Adipose tissue (tissue), 3 donors: Measurements from ENCODE around the gene KLC1. TPM values are rescaled to one million over a fixed set of nuclear protein-coding genes. Genes with fewer than 3 reads are reported as not detected.

Experiments used
- H3K27ac ChIP-seq: one replicate; pipeline ENCODE4 v1.5.1; 2013; ENCODE audit warnings: low read depth, low read length
- WGBS, 3 donors: extraction: QIAGEN DNeasy Blood & Tissue Kit; methylation state at CpG; one replicate each; pipeline ENCODE4 v1.1.7; 2013; 5-methylcytosine and 5-hydroxymethylcytosine counted together
- polyA plus RNA-seq, 3 donors: library from polyadenylated mRNA; stranded (reverse); fragments of 200-250 nt; gene quantifications; one replicate each; pipeline ENCODE4 v1.2.3, GENCODE V29; 2013
- donor health status: healthy with polysubstance abuse.
- donor health status: Bipolar disorder and iron deficiency.
- donor health status: healthy.

Gene KLC1
- polyA plus RNA-seq, 3 donors: 39.3 to 104 (median 92.0) TPM

- 78 to 82% (median 81%) methylated on average over 10 to 14 of the region's 14 CpGs for WGBS, 3 donors
- H3K27ac ChIP-seq: no peak overlapping the region
Measured at GRCh38 chr14:103697603-103698379, 68.8 kb downstream of the KLC1 start.

GRCh38 chr14:103698380-103699260, 69.6 kb downstream of the KLC1 start:
- H3K27ac ChIP-seq: no peak overlapping the region
- 62 to 84% (median 83%) methylated on average over 27 to 33 of the region's 33 CpGs for WGBS, 3 donors

DNA sequence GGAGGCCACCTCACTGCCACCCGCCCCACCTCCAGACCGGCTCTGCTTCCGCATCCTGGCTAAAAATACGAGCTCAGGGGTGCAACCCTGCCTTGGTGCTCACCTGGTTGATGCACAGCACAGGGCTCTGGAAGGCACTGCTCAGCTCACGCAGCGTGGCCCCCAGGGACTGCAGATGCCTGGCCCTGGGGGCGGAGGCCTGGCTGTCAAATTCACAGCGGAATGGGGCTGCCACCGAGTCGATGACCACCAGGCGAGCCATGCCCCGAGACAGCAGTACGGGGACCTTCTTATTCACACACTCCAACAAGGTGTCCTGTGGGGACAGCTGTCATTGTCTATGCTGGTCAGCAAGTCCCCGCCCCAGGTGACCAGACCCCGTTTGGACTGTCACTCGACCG, 70.2 kb downstream of the KLC1 start:
- 90 to 97% (median 92%) methylated on average over 15 to 17 of the region's 17 CpGs for WGBS, 3 donors
- H3K27ac ChIP-seq: no peak overlapping the region

DNA sequence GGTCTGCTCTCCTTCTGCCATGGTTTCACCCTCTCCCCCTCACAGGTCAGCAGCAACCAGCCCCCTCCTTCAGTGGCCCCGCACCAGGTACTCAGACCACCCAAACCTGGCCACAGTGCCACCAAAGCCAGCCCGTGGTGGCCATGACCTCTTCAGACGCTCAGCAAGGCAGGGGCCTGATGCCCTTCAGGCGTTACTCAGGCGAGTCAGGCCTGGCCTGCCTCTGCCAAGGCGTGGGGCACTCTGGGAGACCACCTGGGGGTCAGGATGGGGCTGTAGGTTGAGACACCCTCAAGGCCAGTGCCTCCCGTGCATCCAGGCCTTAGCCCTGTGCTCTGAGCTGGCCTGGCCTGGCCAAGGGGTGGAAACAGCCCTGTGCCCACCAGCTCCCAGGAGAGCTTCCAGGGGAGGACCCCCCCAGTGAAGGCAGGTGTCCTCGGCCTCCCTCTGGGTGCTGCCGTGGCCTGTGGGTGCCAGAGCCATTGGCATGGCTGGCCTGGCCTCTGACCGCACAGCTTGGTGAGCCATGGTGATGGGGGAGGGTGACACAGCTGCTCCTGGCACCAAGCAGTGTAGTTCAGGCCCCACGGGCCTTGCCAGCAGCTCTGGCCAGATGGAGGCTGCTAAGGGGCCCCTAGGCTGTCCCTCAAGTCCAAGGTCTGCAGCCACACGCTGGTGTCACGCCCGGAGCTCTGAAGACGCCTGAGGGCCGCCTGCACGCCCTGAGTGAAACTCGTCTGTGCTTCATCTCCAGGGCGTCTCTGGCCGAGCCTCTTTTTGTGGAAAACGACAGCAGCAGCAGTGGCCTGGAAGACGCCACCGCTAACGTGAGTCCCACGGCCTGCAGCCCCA, 71.1 kb downstream of the KLC1 start:
- 72 to 87% (median 78%) methylated on average over 25 of the region's 25 CpGs for WGBS, 3 donors
- no peak overlapping the region for H3K27ac ChIP-seq

DNA sequence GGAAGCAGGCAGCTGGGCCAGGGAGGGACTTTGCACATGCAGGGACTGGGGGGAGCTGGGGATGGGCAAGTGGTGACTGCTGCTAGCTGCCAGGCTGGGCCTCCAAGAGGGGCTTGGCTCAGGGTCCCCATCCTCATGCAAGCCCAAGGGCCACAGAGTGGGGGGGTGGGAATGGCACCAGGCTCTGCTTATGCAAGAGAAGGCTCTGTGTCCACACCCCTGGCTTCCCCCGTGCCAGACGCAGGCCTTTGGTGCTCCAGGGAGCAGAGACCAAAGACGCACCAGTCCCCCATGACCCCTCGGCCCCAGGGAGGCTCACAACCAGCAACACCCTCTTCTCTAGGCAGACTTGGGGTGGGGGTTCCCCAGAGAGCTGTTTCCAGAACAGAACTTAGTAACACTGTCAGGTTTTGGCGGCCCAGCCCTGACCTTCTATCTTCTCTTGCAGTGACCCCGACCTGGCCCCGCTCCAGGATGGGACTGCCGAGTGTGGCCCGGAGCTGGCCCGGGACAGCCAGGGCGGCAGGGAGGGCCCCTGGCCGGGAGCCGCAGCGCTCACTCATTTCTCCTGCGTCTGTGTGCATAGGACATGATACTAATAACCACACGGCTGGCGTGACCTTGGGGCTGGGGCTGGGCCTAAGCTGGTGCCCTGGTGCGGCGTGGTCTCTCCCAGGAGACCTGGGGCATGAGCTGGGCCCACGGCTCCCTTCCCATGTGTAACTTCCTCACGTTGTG, 71.9 kb downstream of the KLC1 start:
- 62 to 83% (median 79%) methylated on average over 21 of the region's 21 CpGs for WGBS, 3 donors
- H3K27ac ChIP-seq: no peak overlapping the region

DNA sequence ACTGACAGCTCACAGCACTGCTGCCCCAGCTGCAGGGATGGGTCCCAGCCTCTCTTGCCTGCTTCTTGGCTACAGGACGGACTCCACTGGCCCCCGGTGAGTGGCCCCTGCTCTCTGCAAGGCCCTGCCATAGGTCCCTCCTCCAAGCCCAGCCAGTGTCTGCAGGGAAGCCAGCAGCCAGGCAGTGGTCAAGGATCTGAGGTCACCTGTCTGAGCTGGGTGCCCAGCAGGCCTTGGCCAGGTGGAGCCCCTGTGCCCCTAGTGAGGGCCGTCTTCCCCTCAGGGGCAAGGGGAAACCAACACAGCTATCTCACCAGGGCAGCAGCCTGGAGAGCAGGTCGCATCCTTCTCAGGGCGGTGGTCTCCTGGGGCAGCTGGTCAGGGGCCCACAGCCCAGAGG, 73.1 kb downstream of the KLC1 start:
- WGBS, 3 donors: 73 to 93% (median 83%) methylated on average over 5 of the region's 5 CpGs
- H3K27ac ChIP-seq: no peak overlapping the region

DNA sequence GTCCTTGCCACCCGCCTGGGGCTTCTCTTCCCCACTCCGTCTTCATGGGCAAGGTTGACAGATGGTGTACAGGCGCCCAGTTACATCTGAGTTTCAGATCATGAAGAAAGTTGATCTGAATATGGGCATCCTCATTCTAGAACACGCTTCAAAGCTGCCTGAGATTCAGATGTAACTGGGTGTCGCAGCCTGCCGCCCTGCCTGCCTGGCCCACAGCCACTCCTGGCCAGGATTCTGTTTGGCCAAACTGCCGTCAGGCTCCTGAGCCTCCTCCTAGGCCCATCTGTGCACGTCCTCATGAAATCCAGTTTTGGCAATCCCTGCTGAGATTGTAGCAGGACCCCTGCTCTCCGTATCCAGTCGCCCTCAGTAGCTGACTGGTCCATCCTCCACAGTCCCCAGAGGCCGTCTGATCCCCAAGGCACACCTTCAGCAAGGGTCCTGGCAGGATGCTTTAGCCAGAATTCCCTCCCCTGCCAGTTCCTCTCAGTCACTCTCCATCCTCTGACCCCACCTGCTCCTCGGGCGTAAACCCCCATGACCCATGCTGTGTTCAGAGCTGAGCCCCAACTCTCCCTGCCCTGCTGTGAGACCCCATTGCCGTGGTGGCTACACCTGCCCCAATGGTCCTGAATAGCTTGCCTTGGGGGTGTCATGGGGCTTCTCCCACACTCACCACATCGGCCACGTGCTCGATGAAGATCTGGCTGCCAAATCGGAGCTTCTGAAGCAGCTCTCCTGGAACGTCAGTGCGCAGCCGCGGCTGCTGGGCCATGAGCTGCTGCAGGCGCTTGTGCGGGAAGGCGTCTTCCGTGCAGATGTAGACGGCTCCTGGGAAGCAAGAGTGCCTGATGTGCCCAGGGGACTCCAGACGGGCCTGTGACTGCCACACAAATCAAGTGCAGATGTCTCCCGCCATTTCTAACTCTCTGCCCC, 73.8 kb downstream of the KLC1 start:
- 89 to 91% (median 90%) methylated on average over 29 of the region's 29 CpGs for WGBS, 3 donors
- no peak overlapping the region for H3K27ac ChIP-seq

DNA sequence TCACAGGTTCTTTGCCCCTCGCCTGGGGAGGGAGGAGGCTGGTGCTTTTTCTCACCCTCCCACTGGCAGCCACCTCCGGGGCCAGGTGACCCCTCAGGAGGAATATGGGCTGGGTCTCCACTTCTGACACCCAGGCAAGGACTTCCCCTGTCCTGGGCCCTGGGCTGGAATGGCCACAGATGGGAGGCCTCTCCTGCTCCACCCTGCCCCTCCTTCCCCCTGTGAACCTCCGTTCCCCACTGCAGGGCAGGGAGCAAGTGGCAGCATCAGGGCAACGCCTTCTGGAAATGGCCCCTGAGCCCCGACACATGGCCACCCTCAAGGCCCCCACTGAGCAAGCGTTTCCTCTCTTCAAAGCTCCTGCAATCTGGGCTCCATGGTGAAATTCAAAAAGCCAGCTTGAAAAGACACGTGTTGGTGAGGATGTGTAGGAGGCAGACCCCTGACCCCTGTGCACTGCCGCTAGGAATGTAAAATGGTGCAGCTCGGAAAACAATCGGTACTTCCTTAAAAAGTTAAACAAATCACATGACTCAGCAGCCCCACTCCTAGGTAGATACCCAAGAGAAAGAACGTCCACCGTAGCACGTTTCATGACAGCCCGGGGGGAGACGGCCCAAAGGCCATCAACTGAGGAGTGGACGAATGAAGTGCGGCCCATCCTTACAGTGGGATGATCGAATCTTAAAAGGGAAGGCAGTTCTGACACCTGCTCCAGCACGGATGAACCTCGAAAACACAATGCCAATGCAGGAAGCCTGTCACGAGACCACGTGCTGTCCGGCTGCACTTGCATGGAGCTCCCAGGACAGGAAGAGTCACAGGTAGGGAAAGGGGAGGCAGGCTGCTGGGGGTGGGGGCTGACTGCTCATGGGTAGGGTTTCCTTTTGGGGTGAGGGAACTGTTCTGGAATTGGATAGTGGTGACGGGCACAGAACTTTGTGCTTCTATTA, 74.7 kb downstream of the KLC1 start:
- WGBS, 3 donors: 64 to 83% (median 65%) methylated on average over 24 of the region's 24 CpGs
- H3K27ac ChIP-seq: no peak overlapping the region

DNA sequence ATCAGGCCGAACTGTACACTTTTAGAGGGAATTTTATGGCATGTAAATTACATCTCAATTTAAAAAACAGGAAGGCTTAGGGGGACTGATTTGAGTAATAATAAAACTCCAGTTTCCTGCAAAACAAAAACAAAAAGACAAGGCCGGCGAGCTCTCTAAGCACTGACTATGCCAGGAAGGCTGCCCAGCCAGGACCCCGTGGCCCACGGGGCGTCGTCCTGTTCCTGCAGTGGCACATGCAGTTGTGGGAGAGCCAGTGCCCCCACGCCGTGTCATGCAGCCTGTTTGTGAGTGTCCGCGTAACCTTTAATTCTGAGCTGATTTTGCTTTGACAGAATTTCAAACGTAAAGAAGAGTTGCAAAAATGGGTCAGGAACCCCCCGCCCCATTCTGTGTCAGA, 75.7 kb downstream of the KLC1 start:
- WGBS, 3 donors: 53 to 86% (median 60%) methylated on average over 13 of the region's 13 CpGs
- H3K27ac ChIP-seq: no peak overlapping the region

GRCh38 chr14:103705118-103705503, 76.1 kb downstream of the KLC1 start:
- 46 to 83% (median 48%) methylated on average over 15 of the region's 15 CpGs for WGBS, 3 donors

GRCh38 chr14:103705504-103706284, 76.7 kb downstream of the KLC1 start:
- 60 to 84% (median 64%) methylated on average over 28 of the region's 28 CpGs for WGBS, 3 donors
- H3K27ac ChIP-seq: no peak overlapping the region

More at GRCh38 chr14:103705118-103705503, 76.1 kb downstream of the KLC1 start:
- no peak overlapping the region for H3K27ac ChIP-seq

DNA sequence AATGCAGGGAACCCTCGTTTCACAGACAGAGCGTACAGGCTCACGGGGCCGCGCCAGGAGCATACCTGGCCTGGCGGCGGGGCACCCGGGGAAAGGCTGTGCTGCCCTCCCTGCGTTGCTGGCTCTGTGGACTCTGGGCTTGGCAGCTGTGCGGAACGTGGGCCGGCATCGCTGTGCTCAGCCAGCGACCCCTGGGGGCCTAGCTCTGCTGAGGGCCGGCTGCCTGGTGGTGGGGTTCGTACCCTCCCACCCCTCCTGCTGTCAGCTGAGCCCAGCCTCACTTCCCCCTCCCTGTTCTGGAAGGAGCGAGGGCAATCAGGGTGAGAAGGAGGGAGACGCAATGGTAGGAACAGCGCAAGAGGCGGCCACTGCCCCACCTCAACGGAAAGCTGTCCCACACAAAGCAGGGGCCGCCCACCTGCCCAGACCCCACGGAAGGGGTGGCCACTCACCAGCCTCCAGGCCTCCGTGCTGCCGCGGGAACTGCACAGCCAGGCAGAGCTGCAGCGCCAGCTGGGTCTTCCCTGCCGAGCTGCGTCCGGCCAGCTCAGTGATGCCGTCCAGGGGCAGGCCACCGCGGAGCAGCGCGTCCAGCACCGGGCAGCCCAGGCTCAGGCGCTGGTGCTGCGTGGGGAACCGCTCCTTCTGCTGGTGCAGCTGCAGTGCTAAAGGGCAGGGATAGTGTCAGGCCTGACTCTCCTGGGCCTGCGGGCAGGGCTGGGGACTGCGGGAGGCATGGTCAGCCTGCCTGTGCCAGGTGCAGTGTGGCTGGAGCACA, 77.7 kb downstream of the KLC1 start:
- no peak overlapping the region for H3K27ac ChIP-seq
- 89 to 92% (median 90%) methylated on average over 40 to 41 of the region's 41 CpGs for WGBS, 3 donors

DNA sequence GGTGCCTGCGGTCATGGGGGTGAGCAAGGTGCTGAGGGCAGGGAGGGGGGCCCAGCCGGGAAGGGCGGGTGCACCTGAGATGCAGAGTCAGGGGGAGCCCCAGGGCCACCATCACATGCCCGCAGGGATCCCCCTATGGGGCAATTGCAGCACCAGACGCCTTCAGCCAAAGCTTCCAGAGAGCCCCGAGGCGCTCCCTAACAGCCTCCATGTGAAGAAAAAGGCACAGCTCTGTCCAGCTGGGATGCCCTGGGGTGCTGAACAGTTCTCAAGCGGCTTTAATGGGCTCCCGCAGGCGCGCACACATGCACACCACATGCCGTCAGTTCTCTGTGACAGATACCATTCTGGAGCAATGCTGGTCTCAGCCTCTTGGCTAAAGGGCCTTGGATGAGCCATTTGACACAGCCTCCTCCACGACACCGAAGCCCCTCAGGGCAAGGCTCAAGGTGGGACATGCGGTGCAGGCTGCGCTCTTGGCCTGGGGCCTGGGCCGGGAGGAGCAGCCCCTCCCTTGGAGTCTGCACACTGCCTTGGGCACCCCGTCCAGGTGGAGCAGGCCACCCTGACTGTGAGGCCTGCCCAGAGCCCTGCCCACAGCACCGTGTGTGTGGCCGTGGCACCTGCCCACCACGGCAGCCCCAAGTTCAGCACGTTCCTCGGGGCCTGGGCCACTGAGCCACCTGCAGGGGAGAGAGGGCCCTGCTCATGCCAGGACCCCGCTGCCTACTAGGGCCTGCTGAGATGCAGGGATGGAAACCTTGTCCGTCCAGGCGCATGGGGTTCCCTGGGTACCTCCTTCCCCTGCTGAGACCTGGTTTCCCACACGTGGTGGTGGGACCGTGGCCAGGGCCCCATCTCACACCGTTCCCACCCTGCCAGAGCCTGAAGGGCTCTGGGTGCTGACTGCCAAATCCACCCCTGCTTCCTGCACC, 78.6 kb downstream of the KLC1 start:
- 87 to 90% (median 87%) methylated on average over 26 to 29 of the region's 29 CpGs for WGBS, 3 donors
- H3K27ac ChIP-seq: no peak overlapping the region
